GM12878 (cell line): ENCODE data around the gene THAP11. TPM values are rescaled to one million over a fixed set of nuclear protein-coding genes. Genes with fewer than 3 reads are reported as not detected.

Source experiments
- ATAC-seq: fragments of 200-7000 bp; cut with Tn5 transposase; 3 replicates; pipeline ENCODE4 v1.9.1; 2020; ENCODE audit warnings: mild to moderate bottlenecking, moderate library complexity
- BruUV-seq: library from RNA; stranded (reverse); fragments of 400-500 nt; replicated peaks from 2 replicates; lab custom pipeline; 2021; lab: Mats Ljungman, UMichigan
- CTCF ChIA-PET: fragments of 300-600 bp; sonication (Branson Sonifier 250); formaldehyde crosslinking; extraction: SDS; loops from one replicate; lab custom pipeline; 2021; ENCODE audit warnings: inconsistent platforms; lab: Yijun Ruan, JAX
- POLR2A ChIA-PET: fragments of 350-600 bp; formaldehyde crosslinking; extraction: SDS; loops from one replicate; lab custom pipeline; 2021; ENCODE audit warnings: inconsistent platforms; lab: Charles Lee
- RAD21 ChIA-PET: fragments of 300-600 bp; sonication (Branson Sonifier 250); formaldehyde crosslinking; loops from one replicate; lab custom pipeline; 2023; ENCODE audit warnings: antibody characterized with exemption; ENCODE audit not compliant: unreplicated experiment; lab: Charles Lee
- SMC1A ChIA-PET: fragments of 300-600 bp; sonication (Branson Sonifier 250); formaldehyde crosslinking; loops from one replicate; lab custom pipeline; 2023; ENCODE audit not compliant: unreplicated experiment, uncharacterized antibody; lab: Charles Lee
- DNase-seq: peaks from one replicate; pipeline ENCODE4 v3.0.0-alpha.2; 2011; ENCODE audit warnings: low read depth, low spot score
- FAIRE-seq: peaks from 3 replicates; lab custom pipeline; 2011; peaks lifted over from hg19 to GRCh38; lab: Jason Lieb, UNC
- H2AFZ ChIP-seq: 2 replicates; pipeline ENCODE4 v1.6.0; 2011; ENCODE audit warnings: low read depth, low read length, control low read depth; ENCODE audit not compliant: control insufficient read depth
- H3K27ac ChIP-seq: 2 replicates; pipeline ENCODE4 v1.5.1; 2011; ENCODE audit warnings: control low read depth; ENCODE audit not compliant: control insufficient read depth, insufficient read depth
- H3K27me3 ChIP-seq, 2 experiments: replicated peaks in 1 of 2; 2 replicates each; pipeline versions ENCODE4 v1.6.0 to v1.6.1; 2011; ENCODE audit warnings: low read length in 1 of 2; ENCODE audit not compliant: control insufficient read depth in 2 of 2, insufficient read depth in 2 of 2
- H3K36me3 ChIP-seq, 2 experiments: 2 replicates each; pipeline ENCODE4 v1.5.1; 2011; ENCODE audit warnings: low read length in 1 of 2; ENCODE audit not compliant: control insufficient read depth in 2 of 2, insufficient read depth in 2 of 2
- H3K4me1 ChIP-seq: 2 replicates; pipeline ENCODE4 v1.6.1; 2011; ENCODE audit warnings: mild to moderate bottlenecking, low read length, moderate library complexity, mixed read lengths; ENCODE audit not compliant: control insufficient read depth, insufficient read depth
- H3K4me2 ChIP-seq: 2 replicates; pipeline ENCODE4 v1.6.0; 2011; ENCODE audit warnings: control low read depth; ENCODE audit not compliant: control insufficient read depth, insufficient read depth
- H3K4me3 ChIP-seq: fragments of 200-600 bp; sonication (generic); 2 replicates; pipeline ENCODE4 v1.5.1; 2016
- H3K79me2 ChIP-seq: 2 replicates; pipeline ENCODE4 v1.6.0; 2011; ENCODE audit warnings: low read length; ENCODE audit not compliant: control insufficient read depth, insufficient read depth
- H3K9ac ChIP-seq: 2 replicates; pipeline ENCODE4 v1.8.0; 2011; ENCODE audit warnings: low read length, control low read depth, mixed read lengths; ENCODE audit not compliant: control insufficient read depth, insufficient read depth
- H3K9me3 ChIP-seq: replicated peaks from 3 replicates; pipeline ENCODE4 v1.5.1; 2011; ENCODE audit warnings: mild to moderate bottlenecking, low read length; ENCODE audit not compliant: control insufficient read depth, insufficient read depth
- H4K20me1 ChIP-seq: 2 replicates; pipeline ENCODE4 v1.6.0; 2011; ENCODE audit not compliant: control insufficient read depth, insufficient read depth
- ATF3 ChIP-seq: IDR thresholded peaks from 2 replicates; pipeline ENCODE4 v1.6.1; 2011; ENCODE audit warnings: low read depth, mild to moderate bottlenecking, low read length, moderate library complexity, borderline replicate concordance; ENCODE audit errors: extremely low read depth
- CEBPZ ChIP-seq: fragments of 150-350 bp; IDR thresholded peaks from 2 replicates; pipeline ENCODE4 v1.6.1; 2016; ENCODE audit warnings: low read depth, low read length
- CHD2 ChIP-seq: IDR thresholded peaks from 2 replicates; pipeline ENCODE4 v1.6.1; 2011; ENCODE audit warnings: low read depth, low read length, improper control_type of control experiment, borderline replicate concordance
- CREB1 ChIP-seq: IDR thresholded peaks from 2 replicates; pipeline ENCODE4 v1.6.1; 2012; ENCODE audit warnings: low read depth, mild to moderate bottlenecking, inconsistent platforms
- CTCF ChIP-seq, 3 experiments: IDR thresholded peaks in 2 of 3; conservative IDR thresholded peaks in 1 of 3; 2 replicates each; pipeline ENCODE4 v1.5.1; 2011; ENCODE audit warnings: low read depth in 3 of 3, low read length in 3 of 3, mild to moderate bottlenecking in 3 of 3, control low read depth in 2 of 3, moderate library complexity in 2 of 3, inconsistent platforms in 1 of 3, mixed read lengths in 1 of 3; ENCODE audit not compliant: control insufficient read depth in 2 of 3, insufficient read depth in 1 of 3; ENCODE audit errors: extremely low read depth in 1 of 3
- E2F4 ChIP-seq: IDR thresholded peaks from 2 replicates; pipeline ENCODE4 v1.6.1; 2012; ENCODE audit warnings: low read depth, low read length, improper control_type of control experiment
- EP300 ChIP-seq, 2 experiments: fragments of 150-350 bp in 1 of 2; IDR thresholded peaks; 2 replicates each; pipeline ENCODE4 v1.6.1; 2011 to 2012; ENCODE audit warnings: low read depth in 2 of 2, low read length in 2 of 2, borderline replicate concordance in 1 of 2, improper control_type of control experiment in 1 of 2, inconsistent platforms in 1 of 2; ENCODE audit not compliant: control insufficient read depth in 1 of 2
- FOS ChIP-seq: IDR thresholded peaks from 3 replicates; pipeline ENCODE4 v1.6.1; 2011; ENCODE audit warnings: borderline replicate concordance; ENCODE audit not compliant: insufficient read length; ENCODE audit errors: extremely low read depth
- GATAD2B ChIP-seq: fragments of 450-650 bp; conservative IDR thresholded peaks from 2 replicates; pipeline ENCODE4 v1.6.1; 2017; ENCODE audit warnings: low read depth, mild to moderate bottlenecking, moderate library complexity
- HDGF ChIP-seq: fragments of 450-650 bp; IDR thresholded peaks from 2 replicates; pipeline ENCODE4 v1.6.1; 2016; ENCODE audit warnings: antibody characterized with exemption
- JUNB ChIP-seq: IDR thresholded peaks from 2 replicates; pipeline ENCODE4 v1.6.1; 2016; ENCODE audit warnings: antibody characterized with exemption, mild to moderate bottlenecking
- MYC ChIP-seq: IDR thresholded peaks from 2 replicates; pipeline ENCODE4 v1.6.1; 2011; ENCODE audit warnings: mild to moderate bottlenecking, low read length, moderate library complexity, inconsistent platforms; ENCODE audit not compliant: insufficient read depth, insufficient replicate concordance, insufficient read length, severe bottlenecking
- NR2F1 ChIP-seq: fragments of 450-650 bp; conservative IDR thresholded peaks from 2 replicates; pipeline ENCODE4 v1.6.1; 2017; ENCODE audit warnings: mild to moderate bottlenecking
- SIN3A ChIP-seq: IDR thresholded peaks from 2 replicates; pipeline ENCODE4 v1.6.1; 2012; ENCODE audit warnings: low read depth, low read length, improper control_type of control experiment
- SRF ChIP-seq, 2 experiments: IDR thresholded peaks; 2 replicates each; pipeline ENCODE4 v1.6.1; 2011; ENCODE audit warnings: low read depth in 2 of 2, low read length in 2 of 2, mild to moderate bottlenecking in 1 of 2, moderate library complexity in 1 of 2
- SUZ12 ChIP-seq: fragments of 200-600 bp; sonication (generic); IDR thresholded peaks from one replicate; pipeline ENCODE4 v1.6.1; 2018; ENCODE audit warnings: antibody characterized with exemption, mild to moderate bottlenecking; ENCODE audit not compliant: unreplicated experiment
- WRNIP1 ChIP-seq: IDR thresholded peaks from 2 replicates; pipeline ENCODE4 v1.6.1; 2011; ENCODE audit warnings: low read depth, low read length, improper control_type of control experiment, borderline replicate concordance
- WGBS: methylation state at CpG from one replicate; pipeline ENCODE4 v1.1.6; 2016; ENCODE audit warnings: low lambda C conversion rate; ENCODE audit not compliant: insufficient replicate concordance, insufficient coverage; ENCODE audit errors: missing lambda C conversion rate; 5-methylcytosine and 5-hydroxymethylcytosine counted together
- in situ Hi-C: fragments of 300-500 bp; cut with MboI; formaldehyde crosslinking; loops from 9 replicates; pipeline ENCODE4 v1.14.3; 2018; ENCODE audit warnings: mixed read lengths
- intact Hi-C: fragments of 100-400 bp; cut with micrococcal nuclease; formaldehyde crosslinking; loops from one replicate; pipeline ENCODE4 v1.14.2; 2022; ENCODE audit not compliant: unreplicated experiment
- polyA plus RNA-seq, 11 experiments: library from polyadenylated mRNA; depleted of rRNA in 4 of 11; unstranded in 6 of 11; stranded (reverse) in 5 of 11; fragments of >200 nt; fragmentation: Nextera tagmentation in 4 of 11; fragmentation: Illumina TruSeq in 1 of 11; extraction: Ambion mirVana in 4 of 11; extraction: Trizol in 1 of 11; gene quantifications; 1 replicate in 1 of 11; 2 replicates in 10 of 11; pipeline versions ENCODE4 v1.2.1 to v1.2.3, GENCODE V29; 2011 to 2016; ENCODE audit warnings: inconsistent platforms in 2 of 11, missing spikeins in 2 of 11, low read depth in 1 of 11
- total RNA-seq, 4 experiments: library from RNA; depleted of rRNA in 3 of 4; stranded (reverse); fragments of >200 nt in 3 of 4; fragmentation: Illumina TruSeq in 1 of 4; extraction: Trizol in 1 of 4; gene quantifications; 2 replicates each; pipeline versions ENCODE4 v1.2.1 to v1.2.3, GENCODE V29; 2013 to 2021

Gene THAP11
- total and polyA plus RNA-seq, 10 of the 15 experiments (the other 5 are each of a cell fraction or from before 2014, with no cell fraction given): 2.5 to 36.7 (median 21.4) TPM

- Histone ChIP-seq H2AFZ (no peak overlapping the region), H3K4me1 (peaks cover 6% of the 10 kb centered on the region; the same call in 1 of the 2 replicates), H3K9ac (no peak overlapping the region), H3K9me3 (no peaks in the 10 kb centered on the region), H3K36me3 (peaks cover 15 to 52% of the 10 kb centered on the region in 2 experiments; a peak in 3 of 4 replicates), H3K79me2 (peaks cover 25% of the 10 kb centered on the region), H3K4me2 (no peak overlapping the region), H3K27ac (no peak overlapping the region), H3K27me3 (no peaks in the 10 kb centered on the region), H3K4me3 (no peak overlapping the region), H4K20me1 (peaks cover 4% of the 10 kb centered on the region)
- FAIRE-seq (no peak), ATAC-seq (no peak), DNase-seq (no peak)
- in situ Hi-C loops (loop anchor here (5.0 kb wide), 1 partner anchor 164 kb away; no protein-coding TSS in a partner anchor), intact Hi-C loops (no loop called here)
- TF ChIP-seq CHD2: no peak
- TF ChIP-seq JUNB: no peak
- no peak for TF ChIP-seq WRNIP1
- no peak for TF ChIP-seq CTCF (IDR thresholded peaks at IDR 0.05 in 2 of 3, conservative IDR thresholded peaks at IDR 0.05 in 1 of 3; ENCODE audit: control insufficient read depth in 2 of 3, extremely low read depth in 1 of 3, insufficient read depth in 1 of 3, low read depth in 3 of 3, low read length in 3 of 3)
- no peak for TF ChIP-seq SRF (IDR thresholded peaks at IDR 0.05; ENCODE audit: low read depth in 2 of 2, low read length in 2 of 2)
- no peak for TF ChIP-seq EP300 (IDR thresholded peaks at IDR 0.05; ENCODE audit: borderline replicate concordance in 1 of 2, control insufficient read depth in 1 of 2, low read depth in 2 of 2, low read length in 2 of 2)
- TF ChIP-seq CEBPZ: no peak
- TF ChIP-seq GATAD2B: no peak
- no peak for TF ChIP-seq FOS
- TF ChIP-seq SUZ12: no peak
- TF ChIP-seq MYC: no peak
- TF ChIP-seq HDGF: no peak
- no peak for TF ChIP-seq ATF3
- no peak for TF ChIP-seq CREB1
- no peak for TF ChIP-seq NR2F1
- no peak for TF ChIP-seq E2F4
- TF ChIP-seq SIN3A: no peak
- ChIA-PET CTCF (interaction anchor here (2.2 kb wide), 1 partner anchor 11 kb away, joined by 9 read pairs; no protein-coding TSS in a partner anchor), SMC1A (no interaction called here), POLR2A (interaction anchor here (0.6 kb wide), 1 partner anchor 504 kb away, joined by 5 read pairs; no protein-coding TSS in a partner anchor), RAD21 (no interaction called here)
- no TSS peak for BruUV-seq
- 85% methylated on average over 6 of the region's 6 CpGs for WGBS
These were observed 36.1 kb downstream of the THAP11 start for GRCh38 chr16:67878232-67878631.
